ENCODE results near the gene CARS1.

Gene CARS1

DNA sequence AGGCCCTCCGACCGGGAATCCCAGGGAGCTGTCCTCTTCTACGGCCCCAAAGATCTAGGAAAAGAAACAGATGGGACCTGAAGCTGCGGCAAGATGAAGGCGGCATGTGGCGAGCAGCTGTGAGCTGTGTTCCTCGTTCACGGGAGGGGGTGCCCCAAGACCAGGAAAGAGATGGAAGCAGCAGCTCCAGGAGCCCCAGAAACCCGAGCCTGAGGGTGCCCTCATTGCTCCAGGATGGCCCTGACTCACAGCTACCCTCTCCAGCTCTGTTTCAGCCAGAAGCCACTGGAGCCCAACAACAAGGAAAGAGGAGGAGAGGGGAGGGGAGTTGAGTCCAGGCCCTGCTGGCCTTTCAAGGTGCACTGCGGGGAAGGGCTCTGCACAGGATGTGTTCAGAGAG lies 41.4 kb downstream of the CARS1 start:
- TF ChIP-seq SIN3A (IDR thresholded peaks at IDR 0.05; ENCODE audit: borderline replicate concordance, insufficient read depth, low read length) (no peak), TAF1 (IDR thresholded peaks at IDR 0.05; ENCODE audit: borderline replicate concordance, insufficient read depth, low read length) (no peak), FOXP2 (optimal IDR thresholded peaks at IDR 0.05; ENCODE audit: borderline replicate concordance, extremely low read depth, extremely low read length, insufficient read depth) (no peak), POLR2AphosphoS5 (IDR thresholded peaks at IDR 0.05; ENCODE audit: low read depth, low read length) (no peak)
- TF ChIP-seq, protein P1, sequence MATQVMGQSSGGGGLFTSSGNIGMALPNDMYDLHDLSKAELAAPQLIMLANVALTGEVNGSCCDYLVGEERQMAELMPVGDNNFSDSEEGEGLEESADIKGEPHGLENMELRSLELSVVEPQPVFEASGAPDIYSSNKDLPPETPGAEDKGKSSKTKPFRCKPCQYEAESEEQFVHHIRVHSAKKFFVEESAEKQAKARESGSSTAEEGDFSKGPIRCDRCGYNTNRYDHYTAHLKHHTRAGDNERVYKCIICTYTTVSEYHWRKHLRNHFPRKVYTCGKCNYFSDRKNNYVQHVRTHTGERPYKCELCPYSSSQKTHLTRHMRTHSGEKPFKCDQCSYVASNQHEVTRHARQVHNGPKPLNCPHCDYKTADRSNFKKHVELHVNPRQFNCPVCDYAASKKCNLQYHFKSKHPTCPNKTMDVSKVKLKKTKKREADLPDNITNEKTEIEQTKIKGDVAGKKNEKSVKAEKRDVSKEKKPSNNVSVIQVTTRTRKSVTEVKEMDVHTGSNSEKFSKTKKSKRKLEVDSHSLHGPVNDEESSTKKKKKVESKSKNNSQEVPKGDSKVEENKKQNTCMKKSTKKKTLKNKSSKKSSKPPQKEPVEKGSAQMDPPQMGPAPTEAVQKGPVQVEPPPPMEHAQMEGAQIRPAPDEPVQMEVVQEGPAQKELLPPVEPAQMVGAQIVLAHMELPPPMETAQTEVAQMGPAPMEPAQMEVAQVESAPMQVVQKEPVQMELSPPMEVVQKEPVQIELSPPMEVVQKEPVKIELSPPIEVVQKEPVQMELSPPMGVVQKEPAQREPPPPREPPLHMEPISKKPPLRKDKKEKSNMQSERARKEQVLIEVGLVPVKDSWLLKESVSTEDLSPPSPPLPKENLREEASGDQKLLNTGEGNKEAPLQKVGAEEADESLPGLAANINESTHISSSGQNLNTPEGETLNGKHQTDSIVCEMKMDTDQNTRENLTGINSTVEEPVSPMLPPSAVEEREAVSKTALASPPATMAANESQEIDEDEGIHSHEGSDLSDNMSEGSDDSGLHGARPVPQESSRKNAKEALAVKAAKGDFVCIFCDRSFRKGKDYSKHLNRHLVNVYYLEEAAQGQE (IDR thresholded peaks at IDR 0.05; ENCODE audit: insufficient read depth in 1 of 2, low read depth in 2 of 2, low read length in 2 of 2) = no peak

- TF ChIP-seq TAF1 (IDR thresholded peaks at IDR 0.05; ENCODE audit: borderline replicate concordance, insufficient read depth, low read length) = no peak
- TF ChIP-seq, protein P1 (IDR thresholded peaks at IDR 0.05; ENCODE audit: insufficient read depth in 1 of 2, low read depth in 2 of 2, low read length in 2 of 2) = no peak
- no peak for TF ChIP-seq POLR2AphosphoS5 (IDR thresholded peaks at IDR 0.05; ENCODE audit: low read depth, low read length)
- no peak for TF ChIP-seq SIN3A (IDR thresholded peaks at IDR 0.05; ENCODE audit: borderline replicate concordance, insufficient read depth, low read length)
These were observed 42.3 kb downstream of the CARS1 start for GRCh38 chr11:3014943-3015342.

DNA sequence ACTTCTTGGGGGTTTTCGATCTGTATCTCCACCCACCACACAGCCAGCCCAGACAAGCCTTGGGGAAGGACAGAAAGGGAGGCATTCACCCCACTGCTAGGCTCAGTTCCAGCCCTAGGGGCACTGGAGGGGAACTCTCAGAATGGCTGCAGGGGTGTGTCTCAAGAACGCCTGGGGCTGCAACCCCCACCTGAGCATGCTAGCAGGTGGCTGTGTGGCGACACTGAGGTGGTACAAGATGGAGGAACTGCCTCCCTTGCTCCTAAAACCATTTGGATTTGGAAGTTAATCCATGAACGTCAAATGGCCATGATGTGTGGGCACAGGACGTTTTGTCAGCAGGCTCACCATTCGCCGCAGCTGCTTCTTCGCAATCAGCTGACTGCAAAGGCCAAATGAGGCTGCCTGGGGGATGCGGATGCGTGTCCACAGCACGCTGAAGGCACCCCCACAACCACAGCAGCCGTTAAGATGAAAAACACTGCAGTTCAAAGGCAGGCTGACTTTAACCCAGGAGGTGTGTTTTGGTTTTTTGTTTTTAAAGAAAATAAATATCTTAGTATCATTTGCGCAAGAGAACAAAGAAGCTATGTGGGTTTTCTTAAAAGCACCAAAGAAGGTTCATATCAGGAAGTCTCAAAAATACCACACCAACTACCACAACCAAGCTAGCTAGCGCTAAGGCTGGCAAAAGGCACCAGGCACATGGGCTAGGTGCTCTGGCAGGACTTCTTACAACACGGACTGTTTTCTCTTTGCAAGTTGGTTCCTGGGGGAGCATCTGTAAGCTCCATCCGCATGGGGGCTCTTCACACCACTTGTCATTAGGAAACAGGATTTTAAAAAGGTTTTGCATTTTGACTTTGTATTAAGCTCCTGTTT lies 42.9 kb downstream of the CARS1 start:
- TF ChIP-seq POLR2AphosphoS5 (IDR thresholded peaks at IDR 0.05; ENCODE audit: low read depth, low read length) (no peak), SIN3A (IDR thresholded peaks at IDR 0.05; ENCODE audit: borderline replicate concordance, insufficient read depth, low read length) (no peak), TAF1 (IDR thresholded peaks at IDR 0.05; ENCODE audit: borderline replicate concordance, insufficient read depth, low read length) (no peak), FOXP2 (optimal IDR thresholded peaks at IDR 0.05; ENCODE audit: borderline replicate concordance, extremely low read depth, extremely low read length, insufficient read depth) (no peak)
- TF ChIP-seq, protein P1 (IDR thresholded peaks at IDR 0.05; ENCODE audit: insufficient read depth in 1 of 2, low read depth in 2 of 2, low read length in 2 of 2) = no peak

DNA sequence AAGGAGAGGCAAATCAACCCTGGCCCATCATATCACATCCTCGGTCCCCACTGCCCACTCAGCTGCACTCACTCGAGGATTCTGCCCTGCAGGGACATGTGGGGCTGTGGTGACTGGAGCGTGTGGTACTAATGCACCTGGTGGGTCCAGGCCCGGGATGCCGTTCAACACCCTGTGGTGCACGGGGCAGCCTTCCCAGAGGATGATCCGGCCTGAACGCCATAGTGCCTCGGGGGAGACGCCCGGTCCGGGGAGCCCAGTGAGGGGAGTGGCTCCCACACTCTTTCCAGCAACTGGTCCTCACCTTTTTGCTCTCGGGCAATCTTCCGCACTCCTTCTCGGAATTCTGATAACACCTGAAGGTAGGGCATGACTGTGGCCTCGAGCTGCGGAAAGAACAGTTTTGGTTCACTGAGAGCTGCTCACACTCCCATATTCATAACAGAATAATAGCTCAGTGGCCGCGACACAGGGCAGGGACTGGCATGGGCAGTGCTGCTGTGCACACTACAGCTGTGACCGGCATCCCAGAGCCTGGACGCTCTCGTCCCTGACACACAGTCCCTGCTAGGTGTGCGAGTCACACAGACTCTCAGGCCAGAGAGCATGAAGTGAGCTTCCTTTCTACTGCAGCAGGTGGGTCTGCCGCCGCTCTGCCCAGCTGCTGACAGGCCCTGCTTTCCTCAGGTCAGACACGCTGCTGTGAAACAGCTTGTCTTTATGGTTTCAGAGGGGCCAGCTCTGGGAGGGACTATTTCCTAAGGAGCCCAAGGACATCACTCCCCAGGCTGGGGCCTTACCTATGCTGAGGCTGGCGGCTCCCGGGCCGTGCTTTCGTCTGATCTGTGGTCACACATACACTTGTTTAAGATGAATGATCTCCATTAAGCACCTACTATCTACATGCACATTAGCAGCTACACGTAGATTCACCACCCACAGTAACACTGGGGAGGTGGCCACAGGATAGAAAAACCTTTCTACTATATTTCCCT lies 45.0 kb downstream of the CARS1 start:
- no peak for TF ChIP-seq SIN3A (IDR thresholded peaks at IDR 0.05; ENCODE audit: borderline replicate concordance, insufficient read depth, low read length)
- TF ChIP-seq TAF1 (IDR thresholded peaks at IDR 0.05; ENCODE audit: borderline replicate concordance, insufficient read depth, low read length) = no peak
- no peak for TF ChIP-seq POLR2AphosphoS5 (IDR thresholded peaks at IDR 0.05; ENCODE audit: low read depth, low read length)
- no peak for TF ChIP-seq FOXP2 (optimal IDR thresholded peaks at IDR 0.05; ENCODE audit: borderline replicate concordance, extremely low read depth, extremely low read length, insufficient read depth)
- TF ChIP-seq, protein P1 (IDR thresholded peaks at IDR 0.05; ENCODE audit: insufficient read depth in 1 of 2, low read depth in 2 of 2, low read length in 2 of 2) = no peak
